GM12878 (cell line): Measurements from ENCODE around the gene SLIRP.

Source experiments
- ASH2L ChIP-seq: fragments of 300-600, 200-600 bp; sonication (generic); IDR thresholded peaks from 2 replicates; pipeline ENCODE4 v1.6.1; 2017; ENCODE audit warnings: low read depth, mild to moderate bottlenecking, borderline replicate concordance
- ATF3 ChIP-seq: IDR thresholded peaks from 2 replicates; pipeline ENCODE4 v1.6.1; 2011; ENCODE audit warnings: low read depth, mild to moderate bottlenecking, low read length, moderate library complexity, borderline replicate concordance; ENCODE audit errors: extremely low read depth
- BRCA1 ChIP-seq: IDR thresholded peaks from 2 replicates; pipeline ENCODE4 v1.6.1; 2011; ENCODE audit warnings: low read depth, low read length, improper control_type of control experiment
- CHD2 ChIP-seq: IDR thresholded peaks from 2 replicates; pipeline ENCODE4 v1.6.1; 2011; ENCODE audit warnings: low read depth, low read length, improper control_type of control experiment, borderline replicate concordance
- CHD4 ChIP-seq: fragments of 200-600 bp; sonication (generic); IDR thresholded peaks from 2 replicates; pipeline ENCODE4 v1.6.1; 2016; ENCODE audit warnings: mild to moderate bottlenecking
- GATAD2B ChIP-seq: fragments of 450-650 bp; conservative IDR thresholded peaks from 2 replicates; pipeline ENCODE4 v1.6.1; 2017; ENCODE audit warnings: low read depth, mild to moderate bottlenecking, moderate library complexity
- NRF1 ChIP-seq: conservative IDR thresholded peaks from 2 replicates; pipeline ENCODE4 v1.6.1; 2011; ENCODE audit warnings: mild to moderate bottlenecking, low read depth, low read length, improper control_type of control experiment
- POLR2A ChIP-seq: IDR thresholded peaks from 2 replicates; pipeline ENCODE4 v1.6.1; 2011; ENCODE audit warnings: low read depth, mild to moderate bottlenecking, low read length
- POLR2AphosphoS5 ChIP-seq: IDR thresholded peaks from 2 replicates; pipeline ENCODE4 v1.6.1; 2011; ENCODE audit warnings: mild to moderate bottlenecking, low read length, inconsistent platforms
- RCOR1 ChIP-seq: conservative IDR thresholded peaks from 2 replicates; pipeline ENCODE4 v1.6.1; 2012; ENCODE audit warnings: low read depth, low read length, improper control_type of control experiment
- SIN3A ChIP-seq: IDR thresholded peaks from 2 replicates; pipeline ENCODE4 v1.6.1; 2012; ENCODE audit warnings: low read depth, low read length, improper control_type of control experiment
- YY1 ChIP-seq: IDR thresholded peaks from 2 replicates; pipeline ENCODE4 v1.6.1; 2011; ENCODE audit warnings: low read depth, mild to moderate bottlenecking, low read length
- TF ChIP-seq, protein P1 (sequence below): IDR thresholded peaks from 2 replicates; pipeline ENCODE4 v1.6.1; 2012; ENCODE audit warnings: low read depth, low read length, improper control_type of control experiment
- TF ChIP-seq, protein P2 (sequence below), 3 experiments: IDR thresholded peaks in 2 of 3; conservative IDR thresholded peaks in 1 of 3; 2 replicates each; pipeline ENCODE4 v1.5.1; 2011; ENCODE audit warnings: low read depth in 3 of 3, low read length in 3 of 3, mild to moderate bottlenecking in 3 of 3, control low read depth in 2 of 3, moderate library complexity in 2 of 3, inconsistent platforms in 1 of 3, mixed read lengths in 1 of 3; ENCODE audit not compliant: control insufficient read depth in 2 of 3, insufficient read depth in 1 of 3; ENCODE audit errors: extremely low read depth in 1 of 3

DNA sequence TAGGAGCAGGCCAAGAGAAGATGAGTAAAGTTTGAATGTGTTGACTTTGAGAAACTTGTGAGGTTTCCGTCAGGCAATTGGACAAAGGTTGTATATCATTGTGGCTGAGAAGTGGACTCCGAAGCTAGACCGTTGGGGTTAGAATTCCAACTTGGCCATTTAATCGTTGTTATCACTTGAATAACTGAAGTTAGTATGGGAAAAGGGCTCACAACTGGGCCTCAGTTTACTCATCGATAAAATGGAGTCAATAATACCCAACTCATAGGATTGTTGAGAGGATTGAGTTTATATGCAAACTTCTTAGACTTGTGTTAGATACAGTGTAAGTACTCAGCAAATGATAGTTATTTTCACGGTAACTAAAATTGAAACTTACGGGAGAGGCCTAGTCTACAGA is 846 bp downstream of the SLIRP start:
- no peak for TF ChIP-seq POLR2A
- no peak for TF ChIP-seq ATF3
- no peak for TF ChIP-seq POLR2AphosphoS5
- TF ChIP-seq NRF1, result no peak
- TF ChIP-seq, protein P1, sequence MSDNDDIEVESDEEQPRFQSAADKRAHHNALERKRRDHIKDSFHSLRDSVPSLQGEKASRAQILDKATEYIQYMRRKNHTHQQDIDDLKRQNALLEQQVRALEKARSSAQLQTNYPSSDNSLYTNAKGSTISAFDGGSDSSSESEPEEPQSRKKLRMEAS, result no peak
- TF ChIP-seq, protein P2, sequence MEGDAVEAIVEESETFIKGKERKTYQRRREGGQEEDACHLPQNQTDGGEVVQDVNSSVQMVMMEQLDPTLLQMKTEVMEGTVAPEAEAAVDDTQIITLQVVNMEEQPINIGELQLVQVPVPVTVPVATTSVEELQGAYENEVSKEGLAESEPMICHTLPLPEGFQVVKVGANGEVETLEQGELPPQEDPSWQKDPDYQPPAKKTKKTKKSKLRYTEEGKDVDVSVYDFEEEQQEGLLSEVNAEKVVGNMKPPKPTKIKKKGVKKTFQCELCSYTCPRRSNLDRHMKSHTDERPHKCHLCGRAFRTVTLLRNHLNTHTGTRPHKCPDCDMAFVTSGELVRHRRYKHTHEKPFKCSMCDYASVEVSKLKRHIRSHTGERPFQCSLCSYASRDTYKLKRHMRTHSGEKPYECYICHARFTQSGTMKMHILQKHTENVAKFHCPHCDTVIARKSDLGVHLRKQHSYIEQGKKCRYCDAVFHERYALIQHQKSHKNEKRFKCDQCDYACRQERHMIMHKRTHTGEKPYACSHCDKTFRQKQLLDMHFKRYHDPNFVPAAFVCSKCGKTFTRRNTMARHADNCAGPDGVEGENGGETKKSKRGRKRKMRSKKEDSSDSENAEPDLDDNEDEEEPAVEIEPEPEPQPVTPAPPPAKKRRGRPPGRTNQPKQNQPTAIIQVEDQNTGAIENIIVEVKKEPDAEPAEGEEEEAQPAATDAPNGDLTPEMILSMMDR (IDR thresholded peaks at IDR 0.05 in 2 of 3, conservative IDR thresholded peaks at IDR 0.05 in 1 of 3; ENCODE audit: control insufficient read depth in 2 of 3, extremely low read depth in 1 of 3, insufficient read depth in 1 of 3, low read depth in 3 of 3, low read length in 3 of 3), result no peak
- TF ChIP-seq CHD2, result no peak
- no peak for TF ChIP-seq RCOR1
- TF ChIP-seq YY1, result no peak
- TF ChIP-seq GATAD2B, result no peak
- TF ChIP-seq BRCA1, result no peak
- no peak for TF ChIP-seq SIN3A
- no peak for TF ChIP-seq ASH2L
- no peak for TF ChIP-seq CHD4
